GM18519 (cell line): ENCODE results near the gene TAF3.
"Not testable (repeated sequence)": the region's sequence is repeated elsewhere in the genome, so short reads cannot be mapped to it uniquely, and the experiment has no call there.

ENCODE experiments used
- ATAC-seq: cut with Tn5 transposase; IDR thresholded peaks from one replicate; pipeline ENCODE4 v1.9.1; 2021; ENCODE audit warnings: mild to moderate bottlenecking, moderate library complexity; ENCODE audit not compliant: unreplicated experiment, low FRiP score

TAF3 gene

DNA sequence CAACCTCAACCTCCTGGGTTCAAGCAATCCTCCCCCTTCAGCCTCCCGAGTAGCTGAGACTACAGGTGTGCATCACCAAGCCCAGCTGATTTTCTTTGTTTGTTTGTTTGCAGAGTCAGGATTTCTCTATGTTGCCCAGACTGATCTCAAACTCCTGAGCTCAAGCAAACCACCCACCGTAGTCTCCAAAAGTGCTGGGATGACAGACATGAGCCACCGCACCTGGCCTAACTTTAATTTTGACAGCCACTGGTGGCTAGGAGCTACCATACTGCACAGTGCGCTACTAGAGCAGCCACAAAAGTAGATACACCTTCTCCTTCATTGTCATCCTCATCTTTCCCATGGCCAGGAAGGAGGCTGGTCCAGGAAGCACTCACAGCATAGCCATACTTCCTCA, 205.0 kb downstream of the TAF3 start:
- no peak for ATAC-seq

GRCh38 chr10:8023851-8024250, 205.5 kb downstream of the TAF3 start:
- ATAC-seq: no peak

GRCh38 chr10:8026349-8027259, 208.3 kb downstream of the TAF3 start:
- no peak for ATAC-seq

- not testable (repeated sequence) for ATAC-seq
These were observed 212.9 kb downstream of the TAF3 start for GRCh38 chr10:8031211-8031610.

DNA sequence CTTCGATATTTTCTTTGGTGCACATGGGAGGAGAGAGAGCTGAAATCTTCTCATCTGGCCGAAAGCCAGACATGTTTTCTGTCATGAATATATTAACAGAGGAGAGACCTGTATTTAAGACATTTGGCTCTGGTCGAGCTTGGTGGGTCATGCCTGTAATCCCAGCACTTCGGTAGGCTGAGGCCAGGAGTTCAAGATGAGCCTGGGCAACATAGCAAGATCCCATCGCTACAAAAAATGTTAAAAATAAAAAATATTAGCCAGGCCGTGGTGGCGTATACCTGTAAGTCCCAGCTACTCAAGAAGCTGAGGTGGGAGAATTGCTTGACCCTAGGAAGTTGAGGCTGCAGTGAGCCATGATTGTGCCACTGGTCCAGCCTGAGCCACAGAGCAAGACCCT, 214.3 kb downstream of the TAF3 start:
- ATAC-seq: no peak

- ATAC-seq: no peak
These were observed 215.6 kb downstream of the TAF3 start for GRCh38 chr10:8033812-8034465.

- no peak for ATAC-seq
These were observed 216.2 kb downstream of the TAF3 start for GRCh38 chr10:8034466-8035005.

GRCh38 chr10:8035006-8035640, 216.8 kb downstream of the TAF3 start:
- no peak for ATAC-seq

DNA sequence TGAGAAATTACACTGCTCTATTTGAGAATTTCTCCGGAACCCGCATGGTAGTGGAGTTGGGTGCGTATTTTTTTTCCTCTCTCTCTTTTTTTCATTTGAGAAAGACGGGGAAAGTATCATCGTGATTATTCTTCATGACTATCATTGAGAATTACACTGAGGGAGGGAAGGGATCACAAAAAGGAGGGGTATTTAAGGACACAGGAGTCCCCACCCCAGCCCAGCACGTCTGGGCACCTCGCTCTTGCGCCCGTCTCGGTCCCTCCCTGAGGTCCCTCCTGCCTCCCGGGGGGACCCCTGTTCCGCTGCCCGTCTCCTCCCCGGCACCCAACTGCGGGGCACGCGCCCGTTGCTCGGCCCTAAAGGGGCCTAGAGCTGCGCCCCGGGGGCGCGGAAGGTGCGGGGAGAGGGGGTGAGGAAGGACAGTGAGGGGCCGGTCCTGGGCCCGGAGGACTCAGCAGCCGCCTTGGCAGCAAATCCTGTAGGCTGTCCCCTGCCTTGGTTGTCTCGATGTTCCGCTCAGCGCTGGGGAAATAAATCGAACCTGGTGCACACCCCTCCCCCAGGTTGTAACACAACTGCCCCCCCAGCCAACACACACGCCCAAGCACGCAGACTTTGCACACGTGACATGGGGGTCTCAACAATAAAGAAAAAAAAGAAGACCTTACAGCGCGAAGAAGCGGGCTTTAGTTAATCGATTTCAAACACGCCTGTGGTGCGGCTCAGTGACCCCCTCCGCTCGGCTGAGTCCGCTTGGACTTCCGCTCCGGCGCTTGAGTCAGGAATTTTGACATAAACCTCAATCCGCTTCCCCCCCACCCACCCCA, 217.6 kb downstream of the TAF3 start:
- no peak for ATAC-seq

DNA sequence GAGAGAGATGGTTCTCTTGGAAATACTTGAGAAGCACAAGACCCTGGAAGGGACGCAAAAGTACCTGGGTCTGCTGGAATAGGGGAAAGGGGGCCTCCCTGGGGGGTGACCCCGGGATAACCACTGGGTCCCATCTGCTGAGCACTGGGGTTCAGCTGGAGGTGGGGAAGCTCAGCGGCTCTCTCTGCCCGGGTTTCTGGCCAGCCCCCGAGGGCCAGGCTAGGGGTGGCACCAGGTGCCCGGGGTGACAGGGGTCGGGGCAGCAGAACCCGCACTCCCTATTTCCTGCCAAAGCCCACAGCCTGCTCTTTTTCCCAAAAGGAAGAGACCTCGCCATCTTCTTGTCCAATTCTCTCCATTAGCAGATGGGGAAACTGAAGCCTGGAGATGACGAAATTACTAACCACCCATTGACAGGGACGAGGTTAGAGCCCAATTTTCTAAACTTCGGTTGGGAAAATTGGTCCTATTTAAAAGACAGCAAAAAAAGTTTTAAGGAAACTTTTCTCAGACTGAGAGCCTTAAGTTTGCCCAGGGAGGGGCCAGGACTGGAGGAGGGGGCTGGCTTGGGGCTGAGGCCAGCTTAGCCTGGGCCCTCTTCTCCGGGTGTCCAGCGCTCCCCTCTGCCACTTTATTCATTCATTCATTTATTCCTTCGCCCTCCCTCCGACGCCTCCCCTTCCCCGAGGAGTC, 218.3 kb downstream of the TAF3 start:
- ATAC-seq: no peak

- no peak for ATAC-seq
These were observed 219.0 kb downstream of the TAF3 start for GRCh38 chr10:8037199-8037801.

GRCh38 chr10:8037941-8038894, 219.9 kb downstream of the TAF3 start:
- no peak for ATAC-seq

DNA sequence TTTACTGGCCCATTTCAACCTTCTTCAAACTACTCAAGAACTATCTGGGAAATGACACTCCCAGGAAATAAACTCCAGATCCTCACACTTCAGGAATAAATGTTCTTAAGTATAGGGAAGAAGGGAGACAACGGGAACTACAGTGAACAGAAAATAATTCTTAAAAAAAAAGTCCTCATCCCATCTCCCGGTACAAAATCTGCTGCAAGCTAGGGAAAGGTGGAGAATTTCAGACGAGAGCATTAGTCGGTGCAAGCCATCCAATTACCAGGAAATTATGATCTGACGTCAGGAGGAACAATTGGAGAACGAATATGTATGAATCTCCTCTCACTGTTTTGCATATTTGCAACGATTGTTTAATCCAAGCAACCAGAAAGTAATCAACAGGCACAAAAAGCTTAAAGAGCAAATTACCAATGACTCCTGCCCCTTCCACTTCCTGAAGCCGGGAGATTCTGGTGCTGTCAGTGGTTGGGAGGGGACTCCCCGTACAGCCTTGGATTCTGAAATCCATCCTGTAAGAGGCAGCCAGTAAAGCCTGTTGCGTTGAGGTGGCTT, 221.1 kb downstream of the TAF3 start:
- ATAC-seq: no peak

DNA sequence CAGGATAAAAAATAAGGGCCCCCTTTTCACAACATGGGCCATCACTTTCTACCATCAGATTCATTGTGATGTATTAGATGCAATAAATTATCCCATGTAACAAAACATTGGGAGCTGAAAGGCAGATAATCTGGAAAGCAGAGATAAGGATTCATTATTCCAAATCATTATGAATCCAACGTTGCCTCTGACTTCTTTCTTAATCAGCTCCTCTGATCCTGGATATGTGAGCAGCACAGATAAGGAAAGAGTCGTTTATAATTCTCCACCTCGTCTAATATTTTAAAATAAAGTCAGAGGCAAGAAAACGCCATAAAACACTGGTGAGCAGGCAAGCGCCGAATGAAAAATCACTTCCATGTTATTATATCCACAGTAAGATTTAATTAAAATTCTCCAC, 222.3 kb downstream of the TAF3 start:
- no peak for ATAC-seq

DNA sequence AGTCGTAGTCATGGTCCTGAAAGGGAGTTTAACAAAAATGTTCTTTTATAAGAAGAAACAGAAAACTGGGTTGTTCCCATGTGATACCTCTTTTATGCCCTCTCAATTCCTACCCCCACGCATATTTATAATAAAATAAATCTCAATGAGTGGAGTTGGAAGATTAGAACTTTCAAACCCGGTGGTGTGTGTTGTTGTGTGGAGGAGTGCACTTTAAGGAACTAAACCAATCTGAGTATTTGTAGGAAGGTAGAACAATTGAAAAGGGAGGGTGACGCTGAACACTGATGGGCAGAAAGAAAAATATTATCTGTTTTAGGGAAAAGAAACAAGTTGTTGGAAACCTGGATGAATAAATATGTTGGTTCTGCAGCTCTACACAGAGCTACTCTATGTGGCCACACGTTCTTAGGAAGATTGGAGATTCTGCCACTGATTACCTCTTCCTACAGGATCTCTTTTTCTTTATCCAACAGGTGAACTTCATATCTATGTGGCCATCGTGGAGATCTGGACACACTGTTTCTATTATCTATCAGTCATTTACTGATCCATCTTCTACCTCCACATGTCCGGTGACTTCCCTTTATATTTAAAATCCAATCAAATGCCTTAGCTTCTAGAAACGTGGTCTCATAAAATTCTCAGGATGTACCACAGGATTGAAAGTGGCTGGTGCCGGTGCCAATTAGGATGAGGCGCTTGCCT, 223.1 kb downstream of the TAF3 start:
- no peak for ATAC-seq

DNA sequence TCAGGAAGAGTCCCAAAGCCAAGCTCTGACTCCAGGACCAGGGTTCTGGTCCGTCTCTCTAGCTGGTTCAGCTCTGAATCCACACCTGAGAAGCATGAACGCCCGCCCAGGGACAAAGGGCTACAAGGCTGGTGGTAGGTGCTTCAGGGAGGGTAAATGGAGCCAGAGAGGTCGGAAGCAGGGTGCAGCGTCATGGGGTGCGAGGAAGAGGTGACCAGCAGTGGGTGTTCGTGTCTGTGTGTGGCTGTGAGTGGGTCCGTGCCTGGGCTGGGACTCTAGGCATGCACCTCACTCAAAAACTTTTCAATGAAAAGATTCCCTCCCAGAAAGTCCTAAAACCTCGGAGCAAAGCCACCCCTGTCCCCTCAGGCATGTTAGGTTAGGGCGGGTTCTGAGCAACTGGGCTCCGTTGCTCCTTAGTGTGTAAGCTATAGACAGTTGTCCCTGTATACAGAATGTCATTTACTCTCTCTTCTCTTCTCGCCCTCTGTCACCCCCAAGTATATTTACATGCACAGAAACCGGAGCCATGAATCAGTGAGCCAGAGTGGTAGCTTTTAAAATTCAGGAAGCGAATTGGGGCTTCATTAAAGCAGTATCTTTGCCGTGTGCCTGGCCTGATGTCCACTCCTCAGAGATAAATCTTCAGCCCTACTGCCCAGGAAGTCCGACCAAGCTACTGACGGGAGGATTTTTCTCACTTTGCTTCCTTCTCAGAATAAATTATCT, 223.9 kb downstream of the TAF3 start:
- ATAC-seq: no peak
